ENCODE measurements around the gene SERPINA1.

- TF ChIP-seq POLR2A (IDR thresholded peaks at IDR 0.05; ENCODE audit: low read depth, low read length) (no peak), POLR2AphosphoS5 (IDR thresholded peaks at IDR 0.05; ENCODE audit: low read depth, low read length) (no peak)
These were observed 32.9 kb upstream of the SERPINA1 start for GRCh38 chr14:94421316-94421715.
